HepG2 (cell line): ENCODE results near the gene EDN2. TPM values are rescaled to one million over a fixed set of nuclear protein-coding genes. Genes with fewer than 3 reads are reported as not detected.

ENCODE experiments used
- ATF7 ChIP-seq, 2 experiments: fragments of 450-650 bp in 1 of 2; sonication (generic) in 1 of 2; formaldehyde crosslinking in 1 of 2; IDR thresholded peaks; 2 replicates each; pipeline versions ENCODE4 v1.4.0 to v1.6.1; 2016 to 2020; ENCODE audit warnings: antibody characterized with exemption in 1 of 2, mild to moderate bottlenecking in 1 of 2, missing genetic modification reagents in 1 of 2
- CBX2 ChIP-seq, 2 experiments: fragments of 200-600 bp in 1 of 2; sonication (generic); formaldehyde crosslinking in 1 of 2; IDR thresholded peaks; 2 replicates each; pipeline versions ENCODE4 v1.7.0 to v1.8.1; 2018 to 2022; ENCODE audit warnings: low read depth in 2 of 2, low read length in 1 of 2, mild to moderate bottlenecking in 1 of 2, missing genetic modification reagents in 1 of 2
- CCDC6 ChIP-seq: sonication (generic); formaldehyde crosslinking; IDR thresholded peaks from 2 replicates; pipeline ENCODE4 v1.8.1; 2022; ENCODE audit warnings: mild to moderate bottlenecking, missing genetic modification reagents, moderate library complexity
- GATAD1 ChIP-seq: IDR thresholded peaks from 2 replicates; pipeline ENCODE4 v1.6.1; 2016; ENCODE audit warnings: missing genetic modification reagents, missing compliant biosample characterization
- HIVEP1 ChIP-seq: sonication (generic); formaldehyde crosslinking; IDR thresholded peaks from 2 replicates; pipeline ENCODE4 v1.4.0; 2020; ENCODE audit warnings: mild to moderate bottlenecking, missing genetic modification reagents
- MED13 ChIP-seq: sonication (generic); formaldehyde crosslinking; IDR thresholded peaks from 2 replicates; pipeline ENCODE4 v1.5.0; 2020; ENCODE audit warnings: missing genetic modification reagents
- MZF1 ChIP-seq: sonication (generic); formaldehyde crosslinking; IDR thresholded peaks from 2 replicates; pipeline ENCODE4 v1.8.1; 2023; ENCODE audit warnings: mild to moderate bottlenecking, missing genetic modification reagents, borderline replicate concordance
- NFE2L2 ChIP-seq: fragments of 150-350 bp; IDR thresholded peaks from 2 replicates; pipeline ENCODE4 v1.6.1; 2014; ENCODE audit warnings: low read length
- RFXANK ChIP-seq: IDR thresholded peaks from 2 replicates; pipeline ENCODE4 v1.6.1; 2016
- SRSF9 ChIP-seq: fragments of 200-400 bp; formaldehyde crosslinking; IDR thresholded peaks from 2 replicates; pipeline ENCODE4 v1.6.1; 2018; ENCODE audit warnings: borderline replicate concordance, mild to moderate bottlenecking, low read depth, low read length; ENCODE audit not compliant: insufficient read depth, poor library complexity, severe bottlenecking
- TARDBP ChIP-seq: sonication (generic); formaldehyde crosslinking; IDR thresholded peaks from 2 replicates; pipeline ENCODE4 v1.8.0; 2022; ENCODE audit warnings: mild to moderate bottlenecking, missing genetic modification reagents
- YY1 ChIP-seq: IDR thresholded peaks from 2 replicates; pipeline ENCODE4 v1.6.1; 2011; ENCODE audit warnings: low read length, low read depth, moderate library complexity, mild to moderate bottlenecking; ENCODE audit not compliant: insufficient read depth, insufficient replicate concordance
- ZNF282 ChIP-seq: fragments of 450-650 bp; IDR thresholded peaks from 2 replicates; pipeline ENCODE4 v1.6.1; 2018; ENCODE audit not compliant: partially characterized antibody
- ZNF431 ChIP-seq: sonication (generic); formaldehyde crosslinking; IDR thresholded peaks from 2 replicates; pipeline ENCODE4 v1.9.0; 2022; ENCODE audit warnings: missing genetic modification reagents, low read depth, mild to moderate bottlenecking, borderline replicate concordance
- ZNF678 ChIP-seq: sonication (generic); formaldehyde crosslinking; IDR thresholded peaks from 2 replicates; pipeline ENCODE4 v1.4.0; 2020; ENCODE audit warnings: mild to moderate bottlenecking, missing genetic modification reagents
- polyA plus RNA-seq, 8 experiments: library from polyadenylated mRNA; depleted of rRNA in 3 of 8; stranded (reverse) in 7 of 8; unstranded in 1 of 8; fragments of >200 nt; fragmentation: Illumina TruSeq in 4 of 8; extraction: Trizol in 4 of 8; gene quantifications; 2 replicates each; pipeline versions ENCODE4 v1.2.1 to v1.2.3, GENCODE V29; 2011 to 2016; ENCODE audit warnings: low read depth in 4 of 8, missing spikeins in 1 of 8, mixed read lengths in 1 of 8; ENCODE audit not compliant: insufficient read depth in 1 of 8
- total RNA-seq, 5 experiments: library from RNA; depleted of rRNA; stranded (reverse); fragments of >200 nt; fragmentation: Illumina TruSeq; extraction: Trizol; gene quantifications; 2 replicates each; pipeline ENCODE4 v1.2.3, GENCODE V29; 2016; ENCODE audit warnings: low read depth in 1 of 5
- TF ChIP-seq, protein P1 (sequence below): sonication (generic); formaldehyde crosslinking; IDR thresholded peaks from 2 replicates; pipeline ENCODE4 v1.4.0; 2020; ENCODE audit warnings: mild to moderate bottlenecking, missing genetic modification reagents
- TF ChIP-seq, protein P2 (sequence below): sonication (generic); formaldehyde crosslinking; IDR thresholded peaks from 2 replicates; pipeline ENCODE4 v1.5.0; 2020; ENCODE audit warnings: mild to moderate bottlenecking, missing genetic modification reagents, moderate library complexity
- TF ChIP-seq, protein P3 (sequence below): fragments of 450-650 bp; IDR thresholded peaks from 2 replicates; pipeline ENCODE4 v1.6.1; 2017
- TF ChIP-seq, protein P4 (sequence below): IDR thresholded peaks from 2 replicates; pipeline ENCODE4 v1.6.1; 2016; ENCODE audit warnings: missing compliant biosample characterization, missing genetic modification reagents, borderline replicate concordance
- TF ChIP-seq, protein P5 (sequence below): sonication (generic); formaldehyde crosslinking; IDR thresholded peaks from 2 replicates; pipeline ENCODE4 v1.4.0; 2020; ENCODE audit warnings: low read depth, missing genetic modification reagents

Gene EDN2
- total and polyA plus RNA-seq, 2 of the 13 experiments (the other 11 are each of a cell fraction or from before 2014, with no cell fraction given), result not detected

DNA sequence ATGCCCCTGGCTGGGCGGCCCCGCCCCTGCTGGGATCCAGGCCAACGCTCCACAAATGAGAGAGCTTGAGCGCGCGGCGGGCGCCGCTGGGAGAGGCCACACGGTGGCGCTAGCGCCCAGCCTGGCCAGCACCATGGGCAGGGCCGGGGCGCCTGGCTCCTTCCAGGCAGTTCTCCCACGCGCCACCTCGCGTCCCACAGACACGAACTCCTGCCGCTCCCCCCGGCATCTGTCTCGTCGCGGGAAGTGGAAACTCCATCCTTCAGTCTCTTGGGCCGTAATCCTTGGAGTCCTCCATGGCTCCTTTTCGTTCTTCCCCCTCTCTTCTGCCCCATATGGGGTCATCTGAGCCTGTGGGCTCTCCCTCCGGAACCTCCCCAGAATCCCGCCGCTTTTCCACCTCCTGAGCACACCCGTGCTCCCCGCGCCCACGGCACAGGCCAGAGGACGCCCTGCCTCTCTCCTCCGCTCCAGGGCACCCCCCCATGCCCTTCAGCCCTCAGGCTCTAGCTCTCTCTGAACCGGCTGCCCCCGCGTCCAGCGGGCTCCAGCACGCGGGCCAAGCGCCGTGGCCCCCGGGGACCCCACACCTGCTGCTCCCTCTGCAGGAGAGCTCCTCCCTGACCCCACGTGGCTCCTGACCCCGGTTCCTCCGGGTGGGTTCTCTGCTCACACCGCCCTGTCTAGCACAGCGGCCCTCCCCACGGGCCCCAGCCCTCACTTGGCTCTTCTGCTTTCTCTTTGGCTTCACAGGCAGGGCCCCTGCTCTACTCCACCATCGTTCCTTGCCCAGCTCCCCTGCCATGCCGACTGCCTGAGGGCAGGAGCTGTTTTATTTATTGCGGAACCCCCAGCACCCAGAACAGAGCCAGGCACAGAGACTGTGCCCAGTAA, 31.9 kb upstream of the EDN2 start (continued):
- TF ChIP-seq HIVEP1 (CRISPR knock-in tag), result no peak
- no peak for TF ChIP-seq CBX2 (IDR thresholded peaks at IDR 0.05; ENCODE audit: low read depth, low read length)
- no peak for TF ChIP-seq CBX2 (CRISPR knock-in tag; IDR thresholded peaks at IDR 0.05; ENCODE audit: low read depth)
- no peak for TF ChIP-seq ZNF431
- no peak for TF ChIP-seq RFXANK (CRISPR knock-in tag)
- peak; percentile 55 for TF ChIP-seq YY1
- TF ChIP-seq TARDBP (CRISPR knock-in tag), result no peak
- TF ChIP-seq MZF1 (CRISPR knock-in tag), result no peak
- no peak for TF ChIP-seq CCDC6 (CRISPR knock-in tag)
- TF ChIP-seq MED13, result no peak
- TF ChIP-seq, protein P1, sequence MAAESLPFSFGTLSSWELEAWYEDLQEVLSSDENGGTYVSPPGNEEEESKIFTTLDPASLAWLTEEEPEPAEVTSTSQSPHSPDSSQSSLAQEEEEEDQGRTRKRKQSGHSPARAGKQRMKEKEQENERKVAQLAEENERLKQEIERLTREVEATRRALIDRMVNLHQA (CRISPR knock-in tag), result no peak
- TF ChIP-seq, protein P2, sequence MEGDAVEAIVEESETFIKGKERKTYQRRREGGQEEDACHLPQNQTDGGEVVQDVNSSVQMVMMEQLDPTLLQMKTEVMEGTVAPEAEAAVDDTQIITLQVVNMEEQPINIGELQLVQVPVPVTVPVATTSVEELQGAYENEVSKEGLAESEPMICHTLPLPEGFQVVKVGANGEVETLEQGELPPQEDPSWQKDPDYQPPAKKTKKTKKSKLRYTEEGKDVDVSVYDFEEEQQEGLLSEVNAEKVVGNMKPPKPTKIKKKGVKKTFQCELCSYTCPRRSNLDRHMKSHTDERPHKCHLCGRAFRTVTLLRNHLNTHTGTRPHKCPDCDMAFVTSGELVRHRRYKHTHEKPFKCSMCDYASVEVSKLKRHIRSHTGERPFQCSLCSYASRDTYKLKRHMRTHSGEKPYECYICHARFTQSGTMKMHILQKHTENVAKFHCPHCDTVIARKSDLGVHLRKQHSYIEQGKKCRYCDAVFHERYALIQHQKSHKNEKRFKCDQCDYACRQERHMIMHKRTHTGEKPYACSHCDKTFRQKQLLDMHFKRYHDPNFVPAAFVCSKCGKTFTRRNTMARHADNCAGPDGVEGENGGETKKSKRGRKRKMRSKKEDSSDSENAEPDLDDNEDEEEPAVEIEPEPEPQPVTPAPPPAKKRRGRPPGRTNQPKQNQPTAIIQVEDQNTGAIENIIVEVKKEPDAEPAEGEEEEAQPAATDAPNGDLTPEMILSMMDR (CRISPR knock-in tag), result peak; percentile 89
- TF ChIP-seq, protein P3, sequence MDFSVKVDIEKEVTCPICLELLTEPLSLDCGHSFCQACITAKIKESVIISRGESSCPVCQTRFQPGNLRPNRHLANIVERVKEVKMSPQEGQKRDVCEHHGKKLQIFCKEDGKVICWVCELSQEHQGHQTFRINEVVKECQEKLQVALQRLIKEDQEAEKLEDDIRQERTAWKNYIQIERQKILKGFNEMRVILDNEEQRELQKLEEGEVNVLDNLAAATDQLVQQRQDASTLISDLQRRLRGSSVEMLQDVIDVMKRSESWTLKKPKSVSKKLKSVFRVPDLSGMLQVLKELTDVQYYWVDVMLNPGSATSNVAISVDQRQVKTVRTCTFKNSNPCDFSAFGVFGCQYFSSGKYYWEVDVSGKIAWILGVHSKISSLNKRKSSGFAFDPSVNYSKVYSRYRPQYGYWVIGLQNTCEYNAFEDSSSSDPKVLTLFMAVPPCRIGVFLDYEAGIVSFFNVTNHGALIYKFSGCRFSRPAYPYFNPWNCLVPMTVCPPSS, result no peak
- TF ChIP-seq, protein P4, sequence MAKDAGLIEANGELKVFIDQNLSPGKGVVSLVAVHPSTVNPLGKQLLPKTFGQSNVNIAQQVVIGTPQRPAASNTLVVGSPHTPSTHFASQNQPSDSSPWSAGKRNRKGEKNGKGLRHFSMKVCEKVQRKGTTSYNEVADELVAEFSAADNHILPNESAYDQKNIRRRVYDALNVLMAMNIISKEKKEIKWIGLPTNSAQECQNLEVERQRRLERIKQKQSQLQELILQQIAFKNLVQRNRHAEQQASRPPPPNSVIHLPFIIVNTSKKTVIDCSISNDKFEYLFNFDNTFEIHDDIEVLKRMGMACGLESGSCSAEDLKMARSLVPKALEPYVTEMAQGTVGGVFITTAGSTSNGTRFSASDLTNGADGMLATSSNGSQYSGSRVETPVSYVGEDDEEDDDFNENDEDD, result peak; percentile 51; the same call in 1 of the 2 replicates
- no peak for TF ChIP-seq ZNF678 (CRISPR knock-in tag)
- TF ChIP-seq GATAD1 (CRISPR knock-in tag), result no peak
- no peak for TF ChIP-seq NFE2L2
- no peak for TF ChIP-seq ZNF282
- no peak for TF ChIP-seq SRSF9
- no peak for TF ChIP-seq ATF7 (IDR thresholded peaks at IDR 0.05)
- no peak for TF ChIP-seq ATF7 (CRISPR knock-in tag; IDR thresholded peaks at IDR 0.05)
- TF ChIP-seq, protein P5, sequence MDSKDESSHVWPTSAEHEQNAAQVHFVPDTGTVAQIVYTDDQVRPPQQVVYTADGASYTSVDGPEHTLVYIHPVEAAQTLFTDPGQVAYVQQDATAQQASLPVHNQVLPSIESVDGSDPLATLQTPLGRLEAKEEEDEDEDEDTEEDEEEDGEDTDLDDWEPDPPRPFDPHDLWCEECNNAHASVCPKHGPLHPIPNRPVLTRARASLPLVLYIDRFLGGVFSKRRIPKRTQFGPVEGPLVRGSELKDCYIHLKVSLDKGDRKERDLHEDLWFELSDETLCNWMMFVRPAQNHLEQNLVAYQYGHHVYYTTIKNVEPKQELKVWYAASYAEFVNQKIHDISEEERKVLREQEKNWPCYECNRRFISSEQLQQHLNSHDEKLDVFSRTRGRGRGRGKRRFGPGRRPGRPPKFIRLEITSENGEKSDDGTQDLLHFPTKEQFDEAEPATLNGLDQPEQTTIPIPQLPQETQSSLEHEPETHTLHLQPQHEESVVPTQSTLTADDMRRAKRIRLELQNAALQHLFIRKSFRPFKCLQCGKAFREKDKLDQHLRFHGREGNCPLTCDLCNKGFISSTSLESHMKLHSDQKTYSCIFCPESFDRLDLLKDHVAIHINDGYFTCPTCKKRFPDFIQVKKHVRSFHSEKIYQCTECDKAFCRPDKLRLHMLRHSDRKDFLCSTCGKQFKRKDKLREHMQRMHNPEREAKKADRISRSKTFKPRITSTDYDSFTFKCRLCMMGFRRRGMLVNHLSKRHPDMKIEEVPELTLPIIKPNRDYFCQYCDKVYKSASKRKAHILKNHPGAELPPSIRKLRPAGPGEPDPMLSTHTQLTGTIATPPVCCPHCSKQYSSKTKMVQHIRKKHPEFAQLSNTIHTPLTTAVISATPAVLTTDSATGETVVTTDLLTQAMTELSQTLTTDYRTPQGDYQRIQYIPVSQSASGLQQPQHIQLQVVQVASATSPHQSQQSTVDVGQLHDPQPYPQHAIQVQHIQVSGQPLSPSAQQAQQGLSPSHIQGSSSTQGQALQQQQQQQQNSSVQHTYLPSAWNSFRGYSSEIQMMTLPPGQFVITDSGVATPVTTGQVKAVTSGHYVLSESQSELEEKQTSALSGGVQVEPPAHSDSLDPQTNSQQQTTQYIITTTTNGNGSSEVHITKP, result 0 out of 2 replicates have a peak, but pooled peaks have one; percentile 35
